GM21526 (cell line): ENCODE measurements around the gene RCAN1.

Source experiments
- ATAC-seq: cut with Tn5 transposase; IDR thresholded peaks from one replicate; pipeline ENCODE4 v1.9.1; 2021; ENCODE audit warnings: moderate library complexity; ENCODE audit not compliant: unreplicated experiment, low FRiP score

The RCAN1 gene

DNA sequence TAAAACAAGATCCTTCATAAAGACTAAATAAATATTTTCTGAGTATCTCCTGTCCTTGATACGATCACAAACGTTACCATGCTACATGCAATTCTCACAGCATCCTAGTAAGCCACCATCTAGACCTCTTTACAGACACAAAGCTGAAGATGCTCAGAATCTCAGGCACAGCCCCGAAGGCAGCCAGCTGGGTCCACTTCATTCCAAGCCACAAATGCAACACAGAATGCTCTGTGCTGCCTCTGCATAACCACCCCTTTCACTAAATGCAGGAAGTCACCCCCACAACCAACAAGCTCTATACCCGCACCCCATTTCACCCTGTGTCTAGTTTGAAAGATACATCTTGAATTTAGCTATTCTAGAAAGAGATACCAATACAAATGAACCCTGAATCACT, 12.9 kb downstream of the RCAN1 start:
- no peak for ATAC-seq

DNA sequence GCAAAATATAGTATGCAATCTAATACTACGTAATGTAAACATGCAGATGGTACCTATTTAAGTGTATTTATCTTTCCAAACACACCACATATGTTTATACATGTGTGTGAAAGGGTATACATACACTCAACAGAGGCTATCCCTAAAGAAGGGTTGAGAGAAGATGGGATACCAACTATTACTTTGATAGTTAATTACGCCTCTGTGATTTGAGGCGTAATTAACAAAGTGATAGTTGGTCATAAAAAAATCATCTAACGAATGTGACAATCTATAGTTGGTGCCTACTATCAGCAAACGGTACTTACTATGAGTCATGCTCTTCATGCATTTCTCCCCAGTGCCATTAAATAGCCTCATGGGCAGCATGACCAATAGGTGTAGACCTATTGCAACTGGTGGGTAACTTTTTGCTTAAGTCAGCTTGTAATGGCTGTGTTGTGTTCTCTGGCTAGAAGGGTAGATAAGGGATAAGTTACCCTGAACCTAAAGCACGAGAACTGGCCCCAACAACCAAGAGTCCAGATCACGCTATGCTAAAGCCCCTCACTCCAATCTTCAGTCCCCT, 15.3 kb downstream of the RCAN1 start:
- no peak for ATAC-seq

- ATAC-seq, result no peak
These were observed 15.9 kb downstream of the RCAN1 start for GRCh38 chr21:34598931-34599400.

DNA sequence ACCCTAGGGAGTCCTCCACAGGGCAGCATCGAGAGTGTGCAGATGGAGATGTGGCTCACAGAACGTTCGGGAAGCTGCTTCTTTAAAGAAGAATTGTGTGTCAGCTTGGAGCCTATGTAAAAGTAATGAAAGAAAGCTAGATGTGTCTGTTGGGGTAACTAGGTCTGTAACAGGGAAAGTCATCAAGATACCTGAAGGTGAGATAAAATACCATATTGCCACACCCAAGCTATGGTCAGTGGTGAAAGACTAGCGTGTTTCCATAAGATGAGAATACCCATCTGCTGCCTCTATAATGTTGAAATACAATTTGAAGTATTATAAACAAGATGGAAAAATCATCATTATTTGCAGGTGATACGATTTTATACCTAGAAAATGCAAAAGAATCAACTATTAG, 17.5 kb downstream of the RCAN1 start:
- ATAC-seq, result no peak

DNA sequence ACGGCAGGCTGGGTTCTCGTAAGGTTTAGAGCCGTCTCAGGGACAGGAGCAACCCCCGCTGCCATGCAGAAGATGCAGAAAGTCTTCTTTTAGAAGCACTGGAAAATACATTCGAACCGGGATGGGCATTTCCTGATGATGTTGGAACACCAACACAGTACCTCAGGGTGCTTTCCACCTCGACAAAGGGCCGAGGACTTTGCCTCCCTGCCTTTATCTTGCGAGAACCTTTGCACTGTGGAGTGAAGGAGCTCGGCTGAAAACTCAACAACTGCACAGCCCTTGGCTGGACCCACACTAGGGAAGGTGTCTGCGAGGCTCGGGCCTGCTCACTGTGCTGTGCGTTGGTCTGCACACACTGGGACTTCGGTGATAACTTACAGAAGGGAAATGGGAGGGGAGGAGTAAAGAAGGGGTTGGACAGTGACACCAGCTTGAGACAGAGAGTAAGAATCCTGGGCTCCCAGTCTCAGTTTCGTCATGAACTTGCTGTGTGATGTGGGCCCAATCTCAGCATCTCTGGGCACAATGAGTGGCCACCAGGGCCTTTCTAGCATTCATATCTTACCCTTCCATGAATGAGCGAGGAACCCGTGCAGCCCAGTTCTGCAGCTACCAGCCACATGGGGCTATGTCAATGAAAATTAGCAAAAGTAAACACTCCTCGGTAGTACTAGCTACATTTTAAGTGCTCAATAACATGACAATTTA, 18.2 kb downstream of the RCAN1 start:
- no peak for ATAC-seq

DNA sequence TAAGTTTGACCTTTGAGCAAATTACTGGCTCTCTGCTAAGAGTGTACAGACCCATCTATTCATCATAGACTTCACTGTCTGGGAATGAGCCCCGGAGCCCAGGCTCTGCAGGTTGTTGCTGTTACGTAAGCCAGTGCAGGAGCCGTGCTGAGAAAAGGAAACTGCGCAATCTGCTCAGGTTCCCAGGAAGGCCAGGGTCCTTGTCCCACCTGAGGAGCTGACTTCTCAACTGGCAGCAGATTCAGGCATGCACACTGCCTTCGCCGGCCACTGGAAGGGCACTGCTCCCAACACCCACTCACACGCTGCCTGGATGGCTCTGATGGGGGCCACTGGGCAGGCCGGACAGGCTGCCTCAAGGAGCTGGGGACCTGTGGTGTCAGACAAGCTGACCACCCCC, 19.5 kb downstream of the RCAN1 start:
- no peak for ATAC-seq

DNA sequence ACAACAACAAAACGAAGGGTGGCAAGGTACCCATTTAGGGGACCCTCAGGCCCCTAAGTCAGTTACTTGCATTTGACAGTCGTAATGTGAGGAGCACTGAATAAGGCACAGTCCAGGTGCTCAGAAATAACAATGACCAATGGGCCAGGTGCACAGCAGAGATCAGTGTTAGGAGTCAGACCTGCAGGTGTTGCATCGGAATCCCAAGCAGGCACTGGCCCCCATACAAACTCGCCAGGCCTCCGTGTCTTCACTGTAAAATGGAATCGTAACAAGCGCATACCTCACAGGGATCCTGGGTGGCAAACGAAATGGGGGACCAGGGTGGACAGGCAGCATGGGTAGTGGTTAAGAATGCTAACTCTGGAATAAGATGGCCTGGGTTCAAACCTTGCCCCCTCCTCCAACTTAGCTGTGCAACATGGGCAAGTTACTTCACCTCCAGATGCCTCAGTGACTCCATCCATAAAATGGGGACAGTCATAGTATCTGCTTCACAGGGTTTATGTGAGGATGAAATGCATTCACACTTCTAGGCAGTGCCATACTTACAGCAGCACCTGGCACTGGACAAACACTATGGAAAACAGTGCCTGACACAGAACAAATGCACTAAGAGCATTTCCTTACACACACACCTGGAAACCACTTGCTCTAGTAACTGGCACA, 20.2 kb downstream of the RCAN1 start:
- ATAC-seq, result no peak

DNA sequence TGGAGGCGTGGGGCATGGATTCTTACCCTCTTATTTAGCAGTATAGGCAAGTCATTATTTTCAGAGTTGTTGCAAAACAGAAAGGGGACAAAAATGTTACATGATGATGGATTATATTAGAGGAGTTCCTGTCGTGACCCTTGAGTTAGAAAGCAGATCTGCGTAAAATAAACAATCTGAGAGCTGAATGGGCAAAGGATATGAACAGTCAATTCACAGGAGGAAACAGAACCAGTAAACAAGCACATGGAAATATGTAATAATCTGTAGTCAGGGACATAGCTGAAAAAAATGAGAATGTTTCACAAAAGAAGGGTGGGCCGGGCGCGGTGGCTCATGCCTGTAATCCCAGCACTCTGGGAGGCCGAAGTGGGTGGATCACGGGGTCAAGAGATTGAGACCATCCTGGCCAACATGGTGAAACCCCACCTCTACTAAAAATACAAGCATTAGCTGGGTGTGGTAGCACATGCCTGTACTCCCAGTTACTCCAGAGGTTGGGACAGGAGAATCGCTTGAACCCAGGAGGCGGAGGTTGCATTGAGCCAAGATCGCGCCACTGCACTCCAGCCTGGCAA, 20.9 kb downstream of the RCAN1 start:
- ATAC-seq, result no peak

- ATAC-seq, result no peak
These were observed 21.5 kb downstream of the RCAN1 start for GRCh38 chr21:34593423-34593822.

- ATAC-seq, result no peak
These were observed 22.6 kb downstream of the RCAN1 start for GRCh38 chr21:34592120-34592955.

DNA sequence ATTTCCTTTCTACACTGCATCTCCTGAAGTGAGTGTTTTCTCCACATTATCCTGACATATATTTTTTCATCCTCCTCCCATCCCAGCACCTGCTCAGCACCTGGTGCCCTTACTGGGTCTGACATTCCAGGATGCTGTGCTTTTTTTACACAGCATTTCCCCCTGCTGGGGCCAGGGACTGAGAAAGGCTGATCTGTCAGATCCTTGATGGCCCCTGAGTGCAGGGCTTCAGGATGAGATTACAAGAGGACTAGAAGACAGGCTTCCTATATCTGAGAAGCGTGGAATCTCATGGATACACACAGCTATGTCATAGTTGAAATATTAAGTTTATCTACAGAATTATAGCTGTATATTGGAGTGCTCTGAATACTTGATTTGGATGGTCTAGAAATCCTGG, 24.4 kb downstream of the RCAN1 start:
- ATAC-seq, result no peak

DNA sequence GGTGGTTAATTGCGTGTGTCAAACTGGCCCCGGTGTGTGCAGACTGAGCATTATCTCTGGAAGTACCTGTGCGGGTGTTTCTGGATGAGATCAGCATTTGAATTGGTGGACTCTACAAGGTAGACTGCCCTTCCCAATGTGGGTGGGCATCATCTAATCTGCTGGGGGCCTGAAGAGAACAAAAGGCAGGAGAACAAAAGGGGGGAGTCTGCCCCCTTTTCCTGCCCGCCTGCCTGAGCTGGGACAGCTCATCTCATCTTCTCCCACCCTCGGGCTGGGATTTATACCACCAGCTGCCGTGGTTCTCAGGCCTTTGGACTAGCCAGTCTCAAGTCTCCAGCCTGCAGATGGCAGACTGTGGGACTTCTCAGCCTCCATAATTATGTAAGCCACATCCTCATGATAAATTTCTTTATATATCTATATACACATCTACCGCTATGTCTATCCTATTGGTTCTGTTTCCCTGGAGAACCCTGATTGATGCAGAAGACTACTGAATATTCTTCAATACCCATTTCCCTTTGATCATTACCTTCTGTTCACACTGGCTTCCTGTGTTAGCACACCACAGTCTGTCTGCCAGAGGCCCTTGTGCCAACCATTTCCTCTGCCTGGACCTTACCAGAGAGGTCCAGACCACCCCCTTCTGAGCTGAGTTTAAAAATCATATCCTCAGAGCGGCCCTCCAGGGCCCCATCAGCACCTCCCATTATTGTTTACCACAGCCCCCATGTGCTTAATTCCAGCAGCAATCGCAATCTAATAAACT, 25.2 kb downstream of the RCAN1 start:
- no peak for ATAC-seq

- ATAC-seq, result no peak
These were observed 30.9 kb downstream of the RCAN1 start for GRCh38 chr21:34583926-34584563.

DNA sequence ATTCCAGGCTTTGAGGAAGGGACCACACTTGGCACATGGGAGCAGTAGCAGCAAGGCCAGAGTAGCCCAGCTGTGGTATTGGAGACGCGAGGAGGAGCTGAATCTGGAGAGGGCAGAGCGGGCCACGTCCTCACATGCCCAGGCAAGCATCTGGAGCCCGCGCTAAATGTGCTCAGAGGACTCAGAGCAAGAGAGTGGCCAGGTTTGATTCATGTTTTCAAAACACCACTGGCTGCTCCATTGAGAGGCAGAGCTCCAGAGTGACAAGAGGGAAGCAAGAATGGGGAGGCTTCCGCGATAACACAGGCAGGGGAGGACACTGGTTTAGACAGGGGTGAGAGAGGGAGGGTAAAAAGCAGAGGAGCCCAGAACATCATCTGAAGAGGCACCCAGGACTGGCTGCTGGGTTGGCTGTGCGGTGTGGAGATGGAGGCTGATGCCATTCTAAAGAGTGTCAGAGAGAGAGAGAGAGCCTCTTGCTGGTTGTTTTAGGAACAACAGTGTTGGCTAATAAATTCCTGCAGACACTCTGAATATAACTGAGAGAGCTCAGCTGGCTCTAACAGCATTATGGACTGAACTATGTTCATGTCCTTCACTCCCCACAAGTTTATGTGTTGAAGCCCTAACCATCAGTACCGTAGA, 32.3 kb downstream of the RCAN1 start:
- ATAC-seq, result no peak

GRCh38 chr21:34580181-34580700, 34.7 kb downstream of the RCAN1 start:
- no peak for ATAC-seq

DNA sequence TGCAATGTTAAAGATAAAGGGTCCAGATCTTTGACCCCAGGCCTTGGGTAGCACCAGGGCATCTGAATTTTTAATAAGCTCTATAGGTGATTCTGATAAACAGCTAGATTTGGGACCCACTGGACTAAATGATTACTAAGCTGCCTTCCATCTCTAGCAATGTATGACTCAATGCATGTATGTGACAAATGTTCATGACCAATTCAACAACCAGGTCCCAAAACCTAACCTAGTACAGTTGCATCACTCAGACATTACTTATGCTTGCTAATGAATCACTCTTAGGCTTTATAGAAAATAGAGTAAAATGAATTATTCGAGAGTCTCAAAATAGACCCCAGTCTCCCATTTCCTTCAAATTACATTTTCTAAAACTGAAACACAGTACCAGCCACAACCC, 35.5 kb downstream of the RCAN1 start:
- ATAC-seq, result no peak

- ATAC-seq, result no peak
These were observed 38.8 kb downstream of the RCAN1 start for GRCh38 chr21:34576041-34576511.
